HepG2 (cell line): ENCODE measurements around the gene MT1A. TPM values are rescaled to one million over a fixed set of nuclear protein-coding genes. Genes with fewer than 3 reads are reported as not detected.

ENCODE experiments used
- ATAC-seq: fragments of 200-7000 bp; cut with Tn5 transposase; 3 replicates; pipeline ENCODE4 v1.9.1; 2020; ENCODE audit warnings: mild to moderate bottlenecking, moderate library complexity
- BruUV-seq: library from RNA; stranded (reverse); fragments of 400-500 nt; replicated peaks from 2 replicates; lab custom pipeline; 2021; lab: Mats Ljungman, UMichigan
- CTCF ChIA-PET: fragments of 300-600 bp; formaldehyde crosslinking; extraction: SDS; loops from one replicate; lab custom pipeline; 2021; ENCODE audit warnings: low total read pairs, inconsistent platforms, low intra/inter-chr PET ratio; lab: Yijun Ruan, JAX
- POLR2A ChIA-PET: fragments of 350-600 bp; sonication (Branson Sonifier 250); formaldehyde crosslinking; loops from one replicate; lab custom pipeline; 2020; ENCODE audit warnings: antibody characterized with exemption, inconsistent platforms; lab: Yijun Ruan, JAX
- DNase-seq: peaks from one replicate; pipeline ENCODE4 v3.0.0-alpha.2; 2015; ENCODE audit warnings: low spot score
- FAIRE-seq: peaks from 3 replicates; lab custom pipeline; 2011; peaks lifted over from hg19 to GRCh38; lab: Jason Lieb, UNC
- H2AFZ ChIP-seq: one replicate; pipeline ENCODE4 v1.6.1; 2011; ENCODE audit warnings: low read length, inconsistent platforms
- H3K27ac ChIP-seq: fragments of 300-600 bp; 3 replicates; pipeline ENCODE4 v1.8.0; 2011; ENCODE audit warnings: mixed run types, mild to moderate bottlenecking, mixed read lengths, low read length, inconsistent platforms; ENCODE audit not compliant: insufficient read depth; ENCODE audit errors: extremely low read length
- H3K27me3 ChIP-seq, 2 experiments: fragments of 200-600 bp in 1 of 2; 2 replicates in 1 of 2; 3 replicates in 1 of 2; pipeline versions ENCODE4 v1.6.0 to v1.8.0; 2011; ENCODE audit warnings: low read length in 2 of 2, mild to moderate bottlenecking in 2 of 2, moderate library complexity in 2 of 2, inconsistent platforms in 1 of 2; ENCODE audit not compliant: insufficient read depth in 2 of 2, control insufficient read depth in 1 of 2
- H3K36me3 ChIP-seq, 2 experiments: fragments of 200-600 bp in 1 of 2; replicated peaks in 1 of 2; 2 replicates in 1 of 2; 3 replicates in 1 of 2; pipeline versions ENCODE4 v1.5.1 to v1.8.0; 2011; ENCODE audit warnings: low read length in 2 of 2, inconsistent platforms in 1 of 2; ENCODE audit not compliant: insufficient read depth in 2 of 2, control insufficient read depth in 1 of 2
- H3K4me1 ChIP-seq: 2 replicates; pipeline ENCODE4 v1.5.1; 2012; ENCODE audit warnings: low read length, inconsistent platforms; ENCODE audit not compliant: insufficient read depth
- H3K4me2 ChIP-seq: 2 replicates; pipeline ENCODE4 v1.6.0; 2011; ENCODE audit warnings: low read depth, low read length, inconsistent platforms
- H3K4me3 ChIP-seq, 3 experiments: fragments of 200-600 bp in 1 of 3; sonication (generic), shearing (Covaris generic) in 1 of 3; replicated peaks in 1 of 3; 2 replicates each; pipeline ENCODE4 v1.5.1; 2011 to 2016; ENCODE audit warnings: low read length in 3 of 3, inconsistent platforms in 2 of 3, low read depth in 2 of 3, mild to moderate bottlenecking in 2 of 3, control low read depth in 1 of 3, mixed read lengths in 1 of 3; ENCODE audit not compliant: insufficient read depth in 1 of 3
- H3K79me2 ChIP-seq: one replicate; pipeline ENCODE4 v1.6.1; 2011; ENCODE audit warnings: low read length, inconsistent platforms; ENCODE audit not compliant: insufficient read depth
- H3K9ac ChIP-seq: 2 replicates; pipeline ENCODE4 v1.6.0; 2011; ENCODE audit warnings: mild to moderate bottlenecking, low read depth, low read length, inconsistent platforms; ENCODE audit not compliant: insufficient read depth
- H3K9me3 ChIP-seq: 2 replicates; pipeline ENCODE4 v1.5.1; 2012; ENCODE audit warnings: mild to moderate bottlenecking, low read length
- H4K20me1 ChIP-seq: 2 replicates; pipeline ENCODE4 v1.6.0; 2011; ENCODE audit warnings: inconsistent platforms, mild to moderate bottlenecking, low read length, moderate library complexity; ENCODE audit not compliant: insufficient read depth
- ARNT2 ChIP-seq: sonication (generic); formaldehyde crosslinking; IDR thresholded peaks from 2 replicates; pipeline ENCODE4 v1.8.0; 2022; ENCODE audit warnings: mild to moderate bottlenecking, low read depth, missing genetic modification reagents, moderate library complexity
- DMAP1 ChIP-seq: IDR thresholded peaks from 2 replicates; pipeline ENCODE4 v1.6.1; 2016
- FOXA1 ChIP-seq, 2 experiments: fragments of 450-650 bp in 1 of 2; sonication (generic) in 1 of 2; formaldehyde crosslinking in 1 of 2; IDR thresholded peaks; 2 replicates each; pipeline versions ENCODE4 v1.4.0 to v1.6.1; 2016 to 2020; ENCODE audit warnings: missing genetic modification reagents in 1 of 2
- FOXJ3 ChIP-seq: sonication (generic); formaldehyde crosslinking; IDR thresholded peaks from 2 replicates; pipeline ENCODE4 v1.4.0; 2020; ENCODE audit warnings: missing genetic modification reagents, mild to moderate bottlenecking, borderline replicate concordance
- JUND ChIP-seq: sonication (generic); formaldehyde crosslinking; IDR thresholded peaks from 2 replicates; pipeline ENCODE4 v1.8.0; 2022; ENCODE audit warnings: mild to moderate bottlenecking, missing genetic modification reagents
- PITX1 ChIP-seq: sonication (generic); formaldehyde crosslinking; IDR thresholded peaks from 2 replicates; pipeline ENCODE4 v1.5.1; 2020; ENCODE audit warnings: mild to moderate bottlenecking, missing genetic modification reagents
- RXRB ChIP-seq: IDR thresholded peaks from 2 replicates; pipeline ENCODE4 v1.6.1; 2016; ENCODE audit warnings: borderline replicate concordance, missing genetic modification reagents, missing compliant biosample characterization
- YEATS4 ChIP-seq: sonication (generic); formaldehyde crosslinking; IDR thresholded peaks from 2 replicates; pipeline ENCODE4 v1.4.0; 2020; ENCODE audit warnings: missing genetic modification reagents, borderline replicate concordance
- ZNF235 ChIP-seq: sonication (generic); formaldehyde crosslinking; IDR thresholded peaks from 2 replicates; pipeline ENCODE4 v1.8.1; 2023; ENCODE audit warnings: mild to moderate bottlenecking, missing genetic modification reagents, borderline replicate concordance
- ZNF598 ChIP-seq: sonication (generic); formaldehyde crosslinking; IDR thresholded peaks from 2 replicates; pipeline ENCODE4 v1.5.1; 2020; ENCODE audit warnings: mild to moderate bottlenecking, missing genetic modification reagents, borderline replicate concordance
- ZNF619 ChIP-seq: sonication (generic); formaldehyde crosslinking; IDR thresholded peaks from 2 replicates; pipeline ENCODE4 v1.4.0; 2020; ENCODE audit warnings: mild to moderate bottlenecking, missing genetic modification reagents
- ZNF670 ChIP-seq: sonication (generic); formaldehyde crosslinking; IDR thresholded peaks from 2 replicates; pipeline ENCODE4 v1.8.0; 2022; ENCODE audit warnings: mild to moderate bottlenecking, missing genetic modification reagents, borderline replicate concordance
- WGBS: methylation state at CpG from one replicate; pipeline ENCODE4 v1.1.6; 2017; ENCODE audit warnings: low lambda C conversion rate; 5-methylcytosine and 5-hydroxymethylcytosine counted together
- in situ Hi-C: cut with HindIII; loops from 2 replicates; pipeline ENCODE4 v1.10.0; 2017; ENCODE audit warnings: low pct_unique_long_range_greater_than_20kb; ENCODE audit not compliant: extremely low pct_ligation_motif_present
- intact Hi-C: fragments of 100-400 bp; cut with micrococcal nuclease; formaldehyde crosslinking; loops from one replicate; pipeline ENCODE4 v1.10.0; 2022; ENCODE audit not compliant: unreplicated experiment
- polyA plus RNA-seq, 8 experiments: library from polyadenylated mRNA; depleted of rRNA in 3 of 8; stranded (reverse) in 7 of 8; unstranded in 1 of 8; fragments of >200 nt; fragmentation: Illumina TruSeq in 4 of 8; extraction: Trizol in 4 of 8; gene quantifications; 2 replicates each; pipeline versions ENCODE4 v1.2.1 to v1.2.3, GENCODE V29; 2011 to 2016; ENCODE audit warnings: low read depth in 4 of 8, missing spikeins in 1 of 8, mixed read lengths in 1 of 8; ENCODE audit not compliant: insufficient read depth in 1 of 8
- total RNA-seq, 5 experiments: library from RNA; depleted of rRNA; stranded (reverse); fragments of >200 nt; fragmentation: Illumina TruSeq; extraction: Trizol; gene quantifications; 2 replicates each; pipeline ENCODE4 v1.2.3, GENCODE V29; 2016; ENCODE audit warnings: low read depth in 1 of 5
- TF ChIP-seq, protein P1 (sequence below): sonication (generic); formaldehyde crosslinking; IDR thresholded peaks from 2 replicates; pipeline ENCODE4 v1.4.0; 2020; ENCODE audit warnings: missing genetic modification reagents, borderline replicate concordance
- TF ChIP-seq, protein P2 (sequence below): sonication (generic); formaldehyde crosslinking; conservative IDR thresholded peaks from 2 replicates; pipeline ENCODE4 v1.4.0; 2020; ENCODE audit warnings: missing genetic modification reagents
- TF ChIP-seq, protein P3 (sequence below): sonication (generic); formaldehyde crosslinking; IDR thresholded peaks from 2 replicates; pipeline ENCODE4 v1.5.0; 2020; ENCODE audit warnings: mild to moderate bottlenecking, missing genetic modification reagents

MT1A gene
- total and polyA plus RNA-seq, 2 of the 13 experiments (the other 11 are each of a cell fraction or from before 2014, with no cell fraction given), result 8.3 to 10.4 TPM

DNA sequence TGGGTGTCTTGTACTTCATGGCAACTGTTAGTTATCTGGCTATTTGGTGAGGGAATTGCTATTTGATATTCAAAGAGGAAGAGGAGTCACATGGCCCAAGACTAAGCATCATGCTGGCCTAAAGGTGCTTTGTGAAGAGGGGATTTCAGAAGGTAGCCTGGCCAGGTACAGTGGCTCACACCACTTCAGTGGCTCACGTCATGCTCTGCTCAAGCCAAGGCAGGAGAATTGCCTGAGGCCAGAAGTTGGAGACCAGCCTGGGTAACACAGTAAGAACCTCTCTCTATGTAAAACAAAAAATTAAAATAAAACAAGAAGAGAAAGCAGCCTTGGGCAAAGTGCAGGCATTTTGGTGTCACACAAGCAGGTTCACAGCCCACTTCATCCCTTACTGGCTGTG, 6.8 kb downstream of the MT1A start:
- Histone ChIP-seq H2AFZ (no peak overlapping the region), H3K9me3 (no peaks in the 10 kb centered on the region), H3K27ac (no peak overlapping the region), H4K20me1 (no peaks in the 10 kb centered on the region), H3K79me2 (no peaks in the 10 kb centered on the region), H3K36me3 (no peaks in the 10 kb centered on the region), H3K27me3 (peaks cover 9 to 42% of the 10 kb centered on the region in 2 experiments; a peak in 4 of 5 replicates), H3K4me2 (no peak overlapping the region), H3K4me3 (no peak overlapping the region), H3K9ac (no peak overlapping the region), H3K4me1 (peaks cover 40% of the 10 kb centered on the region)
- intact Hi-C loops (no loop called here), in situ Hi-C loops (no loop called here)
- no peak for ATAC-seq
- CTCF ChIA-PET, result no interaction called here
- BruUV-seq, result no TSS peak
- no peak for DNase-seq
- POLR2A ChIA-PET, result interaction anchor here (1.8 kb wide), 1 partner anchor 20 kb away, joined by 5 read pairs; the partner anchor contains the start of gene MT1E
- 8% methylated on average over 1 of the region's 1 CpG for WGBS
- TF ChIP-seq ZNF619 (CRISPR knock-in tag), result no peak
- no peak for TF ChIP-seq RXRB (CRISPR knock-in tag)
- no peak for TF ChIP-seq ZNF235 (CRISPR knock-in tag)
- TF ChIP-seq FOXJ3 (CRISPR knock-in tag), result no peak
- TF ChIP-seq ZNF598 (CRISPR knock-in tag), result no peak
- TF ChIP-seq JUND (CRISPR knock-in tag), result no peak
- no peak for TF ChIP-seq ZNF670 (CRISPR knock-in tag)
- TF ChIP-seq, protein P1, sequence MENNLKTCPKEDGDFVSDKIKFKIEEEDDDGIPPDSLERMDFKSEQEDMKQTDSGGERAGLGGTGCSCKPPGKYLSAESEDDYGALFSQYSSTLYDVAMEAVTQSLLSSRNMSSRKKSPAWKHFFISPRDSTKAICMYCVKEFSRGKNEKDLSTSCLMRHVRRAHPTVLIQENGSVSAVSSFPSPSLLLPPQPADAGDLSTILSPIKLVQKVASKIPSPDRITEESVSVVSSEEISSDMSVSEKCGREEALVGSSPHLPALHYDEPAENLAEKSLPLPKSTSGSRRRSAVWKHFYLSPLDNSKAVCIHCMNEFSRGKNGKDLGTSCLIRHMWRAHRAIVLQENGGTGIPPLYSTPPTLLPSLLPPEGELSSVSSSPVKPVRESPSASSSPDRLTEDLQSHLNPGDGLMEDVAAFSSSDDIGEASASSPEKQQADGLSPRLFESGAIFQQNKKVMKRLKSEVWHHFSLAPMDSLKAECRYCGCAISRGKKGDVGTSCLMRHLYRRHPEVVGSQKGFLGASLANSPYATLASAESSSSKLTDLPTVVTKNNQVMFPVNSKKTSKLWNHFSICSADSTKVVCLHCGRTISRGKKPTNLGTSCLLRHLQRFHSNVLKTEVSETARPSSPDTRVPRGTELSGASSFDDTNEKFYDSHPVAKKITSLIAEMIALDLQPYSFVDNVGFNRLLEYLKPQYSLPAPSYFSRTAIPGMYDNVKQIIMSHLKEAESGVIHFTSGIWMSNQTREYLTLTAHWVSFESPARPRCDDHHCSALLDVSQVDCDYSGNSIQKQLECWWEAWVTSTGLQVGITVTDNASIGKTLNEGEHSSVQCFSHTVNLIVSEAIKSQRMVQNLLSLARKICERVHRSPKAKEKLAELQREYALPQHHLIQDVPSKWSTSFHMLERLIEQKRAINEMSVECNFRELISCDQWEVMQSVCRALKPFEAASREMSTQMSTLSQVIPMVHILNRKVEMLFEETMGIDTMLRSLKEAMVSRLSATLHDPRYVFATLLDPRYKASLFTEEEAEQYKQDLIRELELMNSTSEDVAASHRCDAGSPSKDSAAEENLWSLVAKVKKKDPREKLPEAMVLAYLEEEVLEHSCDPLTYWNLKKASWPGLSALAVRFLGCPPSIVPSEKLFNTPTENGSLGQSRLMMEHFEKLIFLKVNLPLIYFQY (CRISPR knock-in tag), result no peak
- no peak for TF ChIP-seq YEATS4 (CRISPR knock-in tag)
- TF ChIP-seq, protein P2, sequence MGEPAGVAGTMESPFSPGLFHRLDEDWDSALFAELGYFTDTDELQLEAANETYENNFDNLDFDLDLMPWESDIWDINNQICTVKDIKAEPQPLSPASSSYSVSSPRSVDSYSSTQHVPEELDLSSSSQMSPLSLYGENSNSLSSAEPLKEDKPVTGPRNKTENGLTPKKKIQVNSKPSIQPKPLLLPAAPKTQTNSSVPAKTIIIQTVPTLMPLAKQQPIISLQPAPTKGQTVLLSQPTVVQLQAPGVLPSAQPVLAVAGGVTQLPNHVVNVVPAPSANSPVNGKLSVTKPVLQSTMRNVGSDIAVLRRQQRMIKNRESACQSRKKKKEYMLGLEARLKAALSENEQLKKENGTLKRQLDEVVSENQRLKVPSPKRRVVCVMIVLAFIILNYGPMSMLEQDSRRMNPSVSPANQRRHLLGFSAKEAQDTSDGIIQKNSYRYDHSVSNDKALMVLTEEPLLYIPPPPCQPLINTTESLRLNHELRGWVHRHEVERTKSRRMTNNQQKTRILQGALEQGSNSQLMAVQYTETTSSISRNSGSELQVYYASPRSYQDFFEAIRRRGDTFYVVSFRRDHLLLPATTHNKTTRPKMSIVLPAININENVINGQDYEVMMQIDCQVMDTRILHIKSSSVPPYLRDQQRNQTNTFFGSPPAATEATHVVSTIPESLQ (CRISPR knock-in tag), result no peak
- no peak for TF ChIP-seq FOXA1 (IDR thresholded peaks at IDR 0.05)
- no peak for TF ChIP-seq FOXA1 (CRISPR knock-in tag; IDR thresholded peaks at IDR 0.05)
- no peak for TF ChIP-seq DMAP1 (CRISPR knock-in tag)
- TF ChIP-seq, protein P3, sequence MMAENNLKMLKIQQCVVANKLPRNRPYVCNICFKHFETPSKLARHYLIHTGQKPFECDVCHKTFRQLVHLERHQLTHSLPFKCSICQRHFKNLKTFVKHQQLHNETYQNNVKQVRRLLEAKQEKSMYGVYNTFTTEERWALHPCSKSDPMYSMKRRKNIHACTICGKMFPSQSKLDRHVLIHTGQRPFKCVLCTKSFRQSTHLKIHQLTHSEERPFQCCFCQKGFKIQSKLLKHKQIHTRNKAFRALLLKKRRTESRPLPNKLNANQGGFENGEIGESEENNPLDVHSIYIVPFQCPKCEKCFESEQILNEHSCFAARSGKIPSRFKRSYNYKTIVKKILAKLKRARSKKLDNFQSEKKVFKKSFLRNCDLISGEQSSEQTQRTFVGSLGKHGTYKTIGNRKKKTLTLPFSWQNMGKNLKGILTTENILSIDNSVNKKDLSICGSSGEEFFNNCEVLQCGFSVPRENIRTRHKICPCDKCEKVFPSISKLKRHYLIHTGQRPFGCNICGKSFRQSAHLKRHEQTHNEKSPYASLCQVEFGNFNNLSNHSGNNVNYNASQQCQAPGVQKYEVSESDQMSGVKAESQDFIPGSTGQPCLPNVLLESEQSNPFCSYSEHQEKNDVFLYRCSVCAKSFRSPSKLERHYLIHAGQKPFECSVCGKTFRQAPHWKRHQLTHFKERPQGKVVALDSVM, result no peak
- no peak for TF ChIP-seq ARNT2 (CRISPR knock-in tag)
- TF ChIP-seq PITX1 (CRISPR knock-in tag), result no peak
- FAIRE-seq, result no peak
